Stimulated activated CD4-positive, alpha-beta T cell treated with anti-CD3 and anti-CD28 coated beads, Interleukin-4, amount 100 ng/mL, for 24 hours (primary cell): ENCODE data around the gene PIP5K1C.
"Not testable (repeated sequence)": the region's sequence is repeated elsewhere in the genome, so short reads cannot be mapped to it uniquely, and the experiment has no call there.

ENCODE experiments used
- DNase-seq: peaks from one replicate; pipeline ENCODE4 v3.0.0-alpha.2; 2020

PIP5K1C gene

GRCh38 chr19:3659746-3660112 lies 40.5 kb downstream of the PIP5K1C start:
- DNase-seq = no peak

GRCh38 chr19:3658870-3659745 lies 41.2 kb downstream of the PIP5K1C start:
- DNase-seq = no peak

GRCh38 chr19:3658004-3658869 lies 42.0 kb downstream of the PIP5K1C start:
- no peak for DNase-seq

- no peak for DNase-seq
Measured at GRCh38 chr19:3657395-3657769, 42.9 kb downstream of the PIP5K1C start.

GRCh38 chr19:3656747-3657394 lies 43.4 kb downstream of the PIP5K1C start:
- no peak for DNase-seq

GRCh38 chr19:3656073-3656746 lies 44.1 kb downstream of the PIP5K1C start:
- no peak for DNase-seq

GRCh38 chr19:3655402-3656072 lies 44.7 kb downstream of the PIP5K1C start:
- DNase-seq = no peak

- DNase-seq = no peak
Measured at GRCh38 chr19:3653865-3654513, 46.3 kb downstream of the PIP5K1C start.

GRCh38 chr19:3653081-3653795 lies 47.0 kb downstream of the PIP5K1C start:
- DNase-seq = no peak

GRCh38 chr19:3652422-3652821 lies 47.8 kb downstream of the PIP5K1C start:
- no peak for DNase-seq

- no peak for DNase-seq
Measured at GRCh38 chr19:3651684-3652083, 48.6 kb downstream of the PIP5K1C start.

GRCh38 chr19:3649888-3650287 lies 50.4 kb downstream of the PIP5K1C start:
- no peak for DNase-seq

GRCh38 chr19:3648037-3648905 lies 52.0 kb downstream of the PIP5K1C start:
- DNase-seq = no peak

GRCh38 chr19:3647102-3647501 lies 53.2 kb downstream of the PIP5K1C start:
- DNase-seq = not testable (repeated sequence)

GRCh38 chr19:3646336-3647092 lies 53.8 kb downstream of the PIP5K1C start:
- DNase-seq = no peak

GRCh38 chr19:3645726-3646125 lies 54.5 kb downstream of the PIP5K1C start:
- DNase-seq = no peak

- DNase-seq = no peak
Measured at GRCh38 chr19:3645067-3645396, 55.2 kb downstream of the PIP5K1C start.

GRCh38 chr19:3644351-3645066 lies 55.8 kb downstream of the PIP5K1C start:
- DNase-seq = no peak
